K562 (cell line): ENCODE measurements around the gene HSPB2. TPM values are rescaled to one million over a fixed set of nuclear protein-coding genes. Genes with fewer than 3 reads are reported as not detected.
A peak's percentile ranks its signal among the peaks of the same experiment; 100 is the strongest.

ENCODE experiments used
- ATAC-seq: fragments of 200-7000 bp; cut with Tn5 transposase; 3 replicates; pipeline ENCODE4 v1.9.1; 2020; ENCODE audit warnings: moderate library complexity
- BruUV-seq: library from RNA; stranded (reverse); fragments of 400-500 nt; replicated peaks from 2 replicates; lab custom pipeline; 2021; lab: Mats Ljungman, UMichigan
- CTCF ChIA-PET: fragments of 300-600 bp; formaldehyde crosslinking; extraction: SDS; loops from one replicate; lab custom pipeline; 2021; ENCODE audit warnings: low intra/inter-chr PET ratio; lab: Yijun Ruan, JAX
- POLR2A ChIA-PET: fragments of 300-600, 350-650 bp; sonication (Branson Sonifier 250); formaldehyde crosslinking; extraction: SDS; loops from one replicate; lab custom pipeline; 2021; ENCODE audit warnings: antibody characterized with exemption, inconsistent platforms; lab: Yijun Ruan, JAX
- DNase-seq, 4 experiments: peaks; one replicate each; pipeline versions ENCODE4 v3.0.0 to v3.0.0-alpha.2; 2011 to 2018; ENCODE audit warnings: low spot score in 3 of 4, mixed read lengths in 3 of 4; ENCODE audit errors: extremely low read depth in 1 of 4
- FAIRE-seq: peaks from 2 replicates; lab custom pipeline; 2011; peaks lifted over from hg19 to GRCh38; lab: Jason Lieb, UNC
- H2AFZ ChIP-seq: 2 replicates; pipeline ENCODE4 v1.6.0; 2011; ENCODE audit warnings: low read depth, low read length, control low read depth, inconsistent platforms
- H3K27ac ChIP-seq: fragments of 200-600 bp; 3 replicates; pipeline ENCODE4 v1.8.0; 2011; ENCODE audit warnings: low read depth, mild to moderate bottlenecking, control low read depth, inconsistent platforms, low read length, moderate library complexity, mixed read lengths; ENCODE audit errors: extremely low read depth
- H3K27me3 ChIP-seq, 2 experiments: fragments of 300-600 bp in 1 of 2; 2 replicates in 1 of 2; 3 replicates in 1 of 2; pipeline versions ENCODE4 v1.6.0 to v1.8.0; 2011; ENCODE audit warnings: inconsistent platforms in 2 of 2, low read length in 2 of 2, mild to moderate bottlenecking in 1 of 2, mixed read lengths in 1 of 2, moderate library complexity in 1 of 2; ENCODE audit not compliant: control insufficient read depth in 2 of 2, insufficient read depth in 2 of 2
- H3K36me3 ChIP-seq: fragments of 300-600 bp; 3 replicates; pipeline ENCODE4 v1.8.0; 2011; ENCODE audit warnings: mild to moderate bottlenecking, low read length, inconsistent platforms; ENCODE audit not compliant: control insufficient read depth, insufficient read depth
- H3K4me1 ChIP-seq, 2 experiments: fragments of 200-600 bp in 1 of 2; replicated peaks in 1 of 2; 2 replicates in 1 of 2; 3 replicates in 1 of 2; pipeline versions ENCODE4 v1.5.1 to v1.8.0; 2011; ENCODE audit warnings: inconsistent platforms in 2 of 2, low read length in 2 of 2, mild to moderate bottlenecking in 1 of 2, mixed read lengths in 1 of 2, moderate library complexity in 1 of 2; ENCODE audit not compliant: control insufficient read depth in 2 of 2, insufficient read depth in 2 of 2
- H3K4me2 ChIP-seq: 2 replicates; pipeline ENCODE4 v1.6.1; 2011; ENCODE audit warnings: low read length, control low read depth, inconsistent platforms, mixed read lengths; ENCODE audit not compliant: insufficient read depth
- H3K4me3 ChIP-seq: fragments of 200-600 bp; sonication (generic), shearing (Covaris generic); 2 replicates; pipeline ENCODE4 v1.5.1; 2016; ENCODE audit warnings: control low read depth, inconsistent platforms
- H3K79me2 ChIP-seq: fragments of 200-600 bp; 3 replicates; pipeline ENCODE4 v1.8.0; 2011; ENCODE audit warnings: low read length, inconsistent platforms; ENCODE audit not compliant: control insufficient read depth, insufficient read depth
- H3K9ac ChIP-seq, 2 experiments: 2 replicates each; pipeline versions ENCODE4 v1.6.0 to v1.6.1; 2011; ENCODE audit warnings: low read depth in 2 of 2, low read length in 2 of 2, control low read depth in 1 of 2, inconsistent platforms in 1 of 2, mild to moderate bottlenecking in 1 of 2, mixed read lengths in 1 of 2; ENCODE audit not compliant: insufficient read depth in 1 of 2
- H3K9me1 ChIP-seq: one replicate; pipeline ENCODE4 v1.6.0; 2011; ENCODE audit warnings: inconsistent platforms, mild to moderate bottlenecking, low read length, moderate library complexity; ENCODE audit not compliant: control insufficient read depth, insufficient read depth
- H3K9me3 ChIP-seq: replicated peaks from 2 replicates; pipeline ENCODE4 v1.5.1; 2011; ENCODE audit warnings: low read depth, low read length, inconsistent platforms; ENCODE audit not compliant: control insufficient read depth, insufficient read depth
- H4K20me1 ChIP-seq: replicated peaks from 2 replicates; pipeline ENCODE4 v1.6.1; 2011; ENCODE audit warnings: low read length, inconsistent platforms, mixed read lengths; ENCODE audit not compliant: control insufficient read depth, insufficient read depth
- CTBP1 ChIP-seq: fragments of 450-650 bp; IDR thresholded peaks from 2 replicates; pipeline ENCODE4 v1.6.1; 2016; ENCODE audit warnings: borderline replicate concordance
- ETV5 ChIP-seq: sonication (generic); formaldehyde crosslinking; IDR thresholded peaks from 2 replicates; pipeline ENCODE4 v1.4.0; 2020; ENCODE audit warnings: low read depth, mild to moderate bottlenecking, missing genetic modification reagents
- FOXM1 ChIP-seq, 2 experiments: fragments of 450-650 bp in 1 of 2; sonication (generic) in 1 of 2; formaldehyde crosslinking in 1 of 2; IDR thresholded peaks; 2 replicates each; pipeline versions ENCODE4 v1.6.1 to v1.9.0; 2017 to 2022; ENCODE audit warnings: low read depth in 2 of 2, mild to moderate bottlenecking in 2 of 2, missing genetic modification reagents in 1 of 2, moderate library complexity in 1 of 2
- IFI16 ChIP-seq: fragments of 250-450 bp; sonication (Bioruptor Pico); IDR thresholded peaks from 2 replicates; pipeline ENCODE4 v2.1.2; 2022; ENCODE audit warnings: mild to moderate bottlenecking, inconsistent platforms
- RBM17 ChIP-seq: fragments of 200-400 bp; formaldehyde crosslinking; IDR thresholded peaks from 2 replicates; pipeline ENCODE4 v1.6.1; 2017; ENCODE audit warnings: low read depth, mild to moderate bottlenecking, low read length, borderline replicate concordance
- RBM39 ChIP-seq: fragments of 200-400 bp; formaldehyde crosslinking; optimal IDR thresholded peaks from 2 replicates; pipeline ENCODE3; 2018; ENCODE audit warnings: low read depth, low read length
- SRSF3 ChIP-seq: fragments of 200-400 bp; formaldehyde crosslinking; IDR thresholded peaks from 2 replicates; pipeline ENCODE4 v1.6.1; 2016; ENCODE audit warnings: mild to moderate bottlenecking, low read length, moderate library complexity; ENCODE audit not compliant: insufficient read depth
- TAF1 ChIP-seq: IDR thresholded peaks from 2 replicates; pipeline ENCODE4 v1.6.1; 2011; ENCODE audit warnings: mild to moderate bottlenecking, low read length, moderate library complexity; ENCODE audit not compliant: insufficient read depth, control insufficient read depth, severe bottlenecking; ENCODE audit errors: extremely low read depth
- TEAD2 ChIP-seq: fragments of 450-650 bp; IDR thresholded peaks from 2 replicates; pipeline ENCODE4 v1.6.1; 2016; ENCODE audit warnings: missing genetic modification characterization, control low read depth, missing compliant biosample characterization
- TOE1 ChIP-seq, 2 experiments: fragments of 450-650 bp in 1 of 2; sonication (generic) in 1 of 2; formaldehyde crosslinking in 1 of 2; IDR thresholded peaks; 2 replicates each; pipeline versions ENCODE4 v1.7.1 to v1.8.0; 2016 to 2022; ENCODE audit warnings: borderline replicate concordance in 2 of 2, mild to moderate bottlenecking in 2 of 2, antibody characterized with exemption in 1 of 2, inconsistent platforms in 1 of 2, low read depth in 1 of 2, missing genetic modification reagents in 1 of 2, moderate library complexity in 1 of 2
- ZNF311 ChIP-seq: fragments of 250-450 bp; sonication (Bioruptor Pico); IDR thresholded peaks from 2 replicates; pipeline ENCODE4 v1.4.0; 2020; ENCODE audit warnings: mild to moderate bottlenecking, moderate library complexity
- ZNF445 ChIP-seq: fragments of 250-450 bp; sonication (Bioruptor Pico); IDR thresholded peaks from 2 replicates; pipeline ENCODE4 v1.4.0; 2020; ENCODE audit warnings: low read depth, mild to moderate bottlenecking, moderate library complexity
- ZNF699 ChIP-seq: fragments of 250-450 bp; sonication (Bioruptor Pico); IDR thresholded peaks from 2 replicates; pipeline ENCODE4 v1.8.0; 2021; ENCODE audit warnings: mild to moderate bottlenecking, moderate library complexity; ENCODE audit not compliant: insufficient replicate concordance
- WGBS: fragments of 100-300 bp; shearing (Covaris generic); methylation state at CpG from one replicate; pipeline ENCODE4 v1.1.6; 2016; ENCODE audit warnings: low coverage, mixed read lengths; ENCODE audit not compliant: insufficient coverage; ENCODE audit errors: missing lambda C conversion rate; 5-methylcytosine and 5-hydroxymethylcytosine counted together
- in situ Hi-C: fragments of 300-500 bp; cut with MboI; formaldehyde crosslinking; loops from 4 replicates; pipeline ENCODE4 v1.15.0; 2018; ENCODE audit warnings: inconsistent platforms, mixed read lengths
- intact Hi-C: fragments of 100-400 bp; cut with micrococcal nuclease; formaldehyde crosslinking; loops from 2 replicates; pipeline ENCODE4 v1.14.2; 2022
- polyA plus RNA-seq, 8 experiments: library from polyadenylated mRNA; depleted of rRNA in 4 of 8; stranded (reverse) in 5 of 8; unstranded in 3 of 8; fragments of >200 nt; fragmentation: Nextera tagmentation in 2 of 8; fragmentation: Illumina TruSeq in 1 of 8; extraction: Ambion mirVana in 2 of 8; extraction: Trizol in 1 of 8; gene quantifications; 2 replicates each; pipeline versions ENCODE4 v1.2.1 to v1.2.3, GENCODE V29; 2011 to 2014; ENCODE audit warnings: inconsistent platforms in 1 of 8, missing spikeins in 1 of 8
- total RNA-seq, 7 experiments: library from RNA; depleted of rRNA in 6 of 7; stranded (reverse); fragments of >200 nt in 6 of 7; fragmentation: Illumina TruSeq in 2 of 7; extraction: Trizol in 2 of 7; gene quantifications; 2 replicates each; pipeline versions ENCODE4 v1.2.1 to v1.2.3, GENCODE V29; 2011 to 2021; ENCODE audit warnings: low replicate concordance in 1 of 7
- TF ChIP-seq, protein P1 (sequence below): fragments of 250-450 bp; sonication (Bioruptor Pico); IDR thresholded peaks from 2 replicates; pipeline ENCODE4 v1.4.0; 2020
- TF ChIP-seq, protein P2 (sequence below): IDR thresholded peaks from 2 replicates; pipeline ENCODE4 v1.6.1; 2011; ENCODE audit warnings: borderline replicate concordance, low read depth, mild to moderate bottlenecking, moderate library complexity, low read length; ENCODE audit not compliant: insufficient read depth, poor library complexity, severe bottlenecking

HSPB2 gene
- total and polyA plus RNA-seq, 9 of the 15 experiments (the other 6 are each of a cell fraction or from before 2014, with no cell fraction given): 0.06 to 0.35 (median 0.11) TPM; not detected in 5

DNA sequence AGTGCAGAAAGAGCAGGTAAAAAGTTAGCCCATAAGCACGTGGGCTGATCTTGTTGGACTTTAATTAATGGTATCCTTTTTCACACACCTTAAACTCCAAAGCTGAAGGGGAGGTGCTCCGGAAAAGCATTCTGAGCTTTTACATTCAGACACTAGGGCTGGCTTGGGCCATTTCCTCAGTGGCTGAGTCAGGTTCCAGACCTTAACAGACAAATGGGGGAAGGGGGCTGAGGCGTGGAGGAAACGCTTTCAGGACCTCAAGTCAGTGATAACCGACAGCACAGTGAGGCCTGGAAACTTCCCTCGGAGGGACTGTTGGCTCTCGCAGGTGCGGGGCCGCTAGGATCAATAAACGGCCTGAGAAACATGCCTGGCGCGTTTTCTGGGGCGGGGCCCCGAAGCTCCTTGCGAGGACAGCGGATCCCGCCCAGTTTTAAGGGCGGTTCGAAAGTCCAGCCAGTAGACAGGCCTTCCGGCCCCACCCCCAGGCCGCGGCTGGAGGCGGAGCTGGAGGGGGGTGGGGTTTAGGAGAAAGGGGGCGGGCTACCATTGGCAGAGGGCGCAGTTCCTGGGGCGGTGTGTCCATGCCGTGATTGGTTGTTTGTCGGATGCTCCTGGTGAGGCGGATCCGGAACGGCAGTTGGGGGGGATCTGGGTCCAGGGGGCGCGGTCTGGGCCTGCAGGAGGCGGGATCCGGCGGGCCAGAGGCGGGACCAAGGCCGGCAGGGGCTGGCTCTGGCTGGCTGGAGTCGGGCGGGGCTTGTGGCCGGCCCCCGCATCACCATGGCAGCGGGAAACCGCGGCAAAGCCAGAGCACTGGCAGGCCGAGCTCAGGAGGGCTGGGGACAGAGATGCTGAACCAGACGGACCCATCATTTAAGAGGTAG, 14.2 kb downstream of the HSPB2 start:
- Histone ChIP-seq H3K9ac (peak overlapping the region; percentile 78 to 93), H3K36me3 (no peaks in the 10 kb centered on the region), H3K27ac (peak overlapping the region; percentile 89), H3K4me3 (peak overlapping the region; percentile 40), H3K79me2 (no peaks in the 10 kb centered on the region), H3K9me3 (no peaks in the 10 kb centered on the region), H2AFZ (peak overlapping the region; percentile 97), H3K4me1 (peaks cover 31 to 33% of the 10 kb centered on the region in 2 experiments), H3K9me1 (no peaks in the 10 kb centered on the region), H4K20me1 (no peaks in the 10 kb centered on the region), H3K4me2 (peak overlapping the region; percentile 87), H3K27me3 (no peaks in the 10 kb centered on the region)
- DNase-seq (peak; percentile 97 to 99 (median 98)), ATAC-seq (peak; percentile 96), FAIRE-seq (peak; percentile 82)
- ChIA-PET POLR2A (interaction anchor here (0.6 to 2.6 kb wide), 13 partner anchors 9 to 167 kb away, joined by 3 to 20 read pairs (median 3); partner anchors contain the start of genes CRYAB, DIXDC1 and HSPB2), CTCF (no interaction called here)
- WGBS: under 1% methylated on average over 29 of the region's 47 CpGs
- BruUV-seq: TSS peak; percentile 99
- in situ Hi-C loops (loop anchor here (5.0 kb wide), 1 partner anchor 44 kb away; no protein-coding TSS in a partner anchor), intact Hi-C loops (loop anchor here (1.0 to 2.0 kb wide), 2 partner anchors 47 to 98 kb away; partner anchors contain the start of genes CFAP68, DLAT and FDXACB1)
- no peak for TF ChIP-seq TEAD2 (tag)
- TF ChIP-seq ZNF699 (CRISPR knock-in tag): no peak
- TF ChIP-seq, protein P1, sequence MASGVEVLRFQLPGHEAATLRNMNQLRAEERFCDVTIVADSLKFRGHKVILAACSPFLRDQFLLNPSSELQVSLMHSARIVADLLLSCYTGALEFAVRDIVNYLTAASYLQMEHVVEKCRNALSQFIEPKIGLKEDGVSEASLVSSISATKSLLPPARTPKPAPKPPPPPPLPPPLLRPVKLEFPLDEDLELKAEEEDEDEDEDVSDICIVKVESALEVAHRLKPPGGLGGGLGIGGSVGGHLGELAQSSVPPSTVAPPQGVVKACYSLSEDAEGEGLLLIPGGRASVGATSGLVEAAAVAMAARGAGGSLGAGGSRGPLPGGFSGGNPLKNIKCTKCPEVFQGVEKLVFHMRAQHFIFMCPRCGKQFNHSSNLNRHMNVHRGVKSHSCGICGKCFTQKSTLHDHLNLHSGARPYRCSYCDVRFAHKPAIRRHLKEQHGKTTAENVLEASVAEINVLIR (CRISPR knock-in tag): peak; percentile 50; the same call in 1 of the 2 replicates
- peak; percentile 34; the same call in 1 of the 2 replicates for TF ChIP-seq FOXM1 (IDR thresholded peaks at IDR 0.05; ENCODE audit: low read depth)
- TF ChIP-seq FOXM1 (CRISPR knock-in tag; IDR thresholded peaks at IDR 0.05; ENCODE audit: low read depth): no peak
- no peak for TF ChIP-seq TOE1 (IDR thresholded peaks at IDR 0.05; ENCODE audit: borderline replicate concordance)
- no peak for TF ChIP-seq TOE1 (CRISPR knock-in tag; IDR thresholded peaks at IDR 0.05; ENCODE audit: borderline replicate concordance, low read depth)
- no peak for TF ChIP-seq IFI16
- no peak for TF ChIP-seq RBM17
- TF ChIP-seq ETV5 (CRISPR knock-in tag): peak; percentile 66; the same call in 1 of the 2 replicates
- TF ChIP-seq ZNF311: no peak
- TF ChIP-seq TAF1: peak; percentile 66
- TF ChIP-seq, protein P2, sequence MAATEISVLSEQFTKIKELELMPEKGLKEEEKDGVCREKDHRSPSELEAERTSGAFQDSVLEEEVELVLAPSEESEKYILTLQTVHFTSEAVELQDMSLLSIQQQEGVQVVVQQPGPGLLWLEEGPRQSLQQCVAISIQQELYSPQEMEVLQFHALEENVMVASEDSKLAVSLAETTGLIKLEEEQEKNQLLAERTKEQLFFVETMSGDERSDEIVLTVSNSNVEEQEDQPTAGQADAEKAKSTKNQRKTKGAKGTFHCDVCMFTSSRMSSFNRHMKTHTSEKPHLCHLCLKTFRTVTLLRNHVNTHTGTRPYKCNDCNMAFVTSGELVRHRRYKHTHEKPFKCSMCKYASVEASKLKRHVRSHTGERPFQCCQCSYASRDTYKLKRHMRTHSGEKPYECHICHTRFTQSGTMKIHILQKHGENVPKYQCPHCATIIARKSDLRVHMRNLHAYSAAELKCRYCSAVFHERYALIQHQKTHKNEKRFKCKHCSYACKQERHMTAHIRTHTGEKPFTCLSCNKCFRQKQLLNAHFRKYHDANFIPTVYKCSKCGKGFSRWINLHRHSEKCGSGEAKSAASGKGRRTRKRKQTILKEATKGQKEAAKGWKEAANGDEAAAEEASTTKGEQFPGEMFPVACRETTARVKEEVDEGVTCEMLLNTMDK: no peak
- TF ChIP-seq CTBP1: peak; percentile 54
- TF ChIP-seq SRSF3: no peak
- no peak for TF ChIP-seq ZNF445 (CRISPR knock-in tag)
- no peak for TF ChIP-seq RBM39
